ENCODE data around the gene PTGIS.

Gene PTGIS

DNA sequence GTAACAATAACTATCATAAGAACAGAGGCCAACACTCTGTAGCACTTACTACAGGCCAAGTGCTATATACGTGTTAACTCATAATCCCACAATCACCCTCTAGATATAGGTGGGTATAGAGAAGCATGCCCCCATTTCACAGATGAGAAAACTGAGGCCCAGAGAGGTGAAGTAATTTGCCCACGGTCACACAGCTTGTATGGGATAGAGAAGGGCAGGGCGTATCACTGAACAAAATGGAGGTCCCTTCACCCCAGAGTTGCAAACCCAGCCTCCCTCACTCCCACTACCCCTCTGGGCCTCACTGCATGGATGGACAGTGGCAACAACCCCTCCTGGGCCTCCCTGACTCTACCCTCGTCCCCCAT, 31.8 kb upstream of the PTGIS start:
- WGBS: 77% methylated on average over 4 of the region's 4 CpGs
- peaks cover 19% of the 10 kb centered on the region for H3K4me1 ChIP-seq (ENCODE audit: control insufficient read depth, insufficient read depth, low read depth, low read length)

DNA sequence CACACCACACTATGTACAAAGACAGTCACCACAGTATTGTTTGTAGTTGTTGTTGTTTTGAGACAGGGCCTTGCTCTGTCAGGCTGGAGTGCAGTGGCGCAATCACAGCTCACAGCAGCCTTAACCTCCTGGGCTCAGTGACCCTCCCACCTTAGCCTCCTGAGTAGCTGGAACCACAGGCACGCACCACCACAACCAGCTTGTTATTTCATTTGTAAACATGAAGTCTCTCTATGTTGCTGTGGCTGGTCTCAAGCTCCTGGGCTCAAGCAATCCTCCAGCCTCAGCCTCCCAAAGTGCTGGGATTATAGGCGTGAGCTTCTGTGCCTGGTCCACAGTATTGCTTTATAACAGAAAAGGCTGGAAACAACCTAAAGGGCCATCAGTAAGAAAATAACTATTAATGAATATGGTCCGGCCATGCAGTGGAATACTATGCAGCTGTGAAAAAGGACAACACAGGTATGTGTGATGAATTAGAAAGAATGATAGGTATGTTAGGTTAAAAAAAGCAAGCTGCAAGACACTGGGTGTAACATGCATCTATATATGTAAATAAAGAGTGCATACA, 30.0 kb upstream of the PTGIS start:
- H2BK15ac ChIP-seq (ENCODE audit: low read depth, poor library complexity, severe bottlenecking): no peak overlapping the region
- H4K8ac ChIP-seq (ENCODE audit: low read length): no peak overlapping the region
- H3K18ac ChIP-seq (ENCODE audit: low read depth in 1 of 2, low read length in 2 of 2): no peak overlapping the region
- H3K27ac ChIP-seq (ENCODE audit: low read length, poor library complexity, severe bottlenecking): no peak overlapping the region
- peak overlapping the region in 1 of 2 experiments; percentile 14 for H3K23ac ChIP-seq (ENCODE audit: low read length in 2 of 2)
- H2BK5ac ChIP-seq (ENCODE audit: low read depth, low read length, poor library complexity, severe bottlenecking): no peak overlapping the region
- H2BK120ac ChIP-seq (ENCODE audit: low read depth, low read length): no peak overlapping the region
- H2BK12ac ChIP-seq (ENCODE audit: low read length in 2 of 2): no peak overlapping the region
- H3K27me3 ChIP-seq (ENCODE audit: control insufficient read depth in 1 of 2, insufficient read depth in 1 of 2, low read length in 2 of 2): no peaks in the 10 kb centered on the region
- no peak overlapping the region for H4K91ac ChIP-seq (ENCODE audit: low read length)
- H3K4me3 ChIP-seq (ENCODE audit: insufficient read depth in 1 of 2, low read depth in 1 of 2, low read length in 2 of 2): no peak overlapping the region
- H3K79me1 ChIP-seq (replicated peaks; ENCODE audit: low read length, poor library complexity, severe bottlenecking): no peaks in the 10 kb centered on the region
- H3K4me2 ChIP-seq (ENCODE audit: low read length, poor library complexity, severe bottlenecking): no peak overlapping the region
- H3K9ac ChIP-seq (ENCODE audit: low read length): no peak overlapping the region
- H2AFZ ChIP-seq (ENCODE audit: low read depth, low read length): no peak overlapping the region
- no peak overlapping the region for H2AK5ac ChIP-seq (ENCODE audit: low read length, severe bottlenecking)
- H3K36me3 ChIP-seq (ENCODE audit: control insufficient read depth in 1 of 2, insufficient read depth in 2 of 2, low read depth in 1 of 2, low read length in 2 of 2): no peaks in the 10 kb centered on the region
- H3K4ac ChIP-seq (ENCODE audit: low read depth in 1 of 2, low read length in 2 of 2): no peak overlapping the region
- H3K14ac ChIP-seq (ENCODE audit: low read length in 2 of 2): no peak overlapping the region
- 89% methylated on average over 3 of the region's 4 CpGs for WGBS
- no peaks in the 10 kb centered on the region for H3K9me3 ChIP-seq (ENCODE audit: control insufficient read depth, low read length)
- DNase-seq: no peak
- H3K4me1 ChIP-seq (ENCODE audit: control insufficient read depth, insufficient read depth, low read depth, low read length): peaks cover 28% of the 10 kb centered on the region

More for the DNA sequence above, 31.8 kb upstream of the PTGIS start:
- Histone ChIP-seq H2BK120ac (ENCODE audit: low read depth, low read length) (no peak overlapping the region), H3K14ac (ENCODE audit: low read length in 2 of 2) (no peak overlapping the region), H3K36me3 (ENCODE audit: control insufficient read depth in 1 of 2, insufficient read depth in 2 of 2, low read depth in 1 of 2, low read length in 2 of 2) (no peaks in the 10 kb centered on the region), H3K9ac (ENCODE audit: low read length) (no peak overlapping the region), H4K8ac (ENCODE audit: low read length) (no peak overlapping the region), H3K4ac (ENCODE audit: low read depth in 1 of 2, low read length in 2 of 2) (no peak overlapping the region), H3K9me3 (ENCODE audit: control insufficient read depth, low read length) (no peaks in the 10 kb centered on the region), H2BK5ac (ENCODE audit: low read depth, low read length, poor library complexity, severe bottlenecking) (no peak overlapping the region), H3K4me2 (ENCODE audit: low read length, poor library complexity, severe bottlenecking) (no peak overlapping the region), H2BK15ac (ENCODE audit: low read depth, poor library complexity, severe bottlenecking) (no peak overlapping the region), H3K79me1 (replicated peaks; ENCODE audit: low read length, poor library complexity, severe bottlenecking) (no peaks in the 10 kb centered on the region), H2AFZ (ENCODE audit: low read depth, low read length) (no peak overlapping the region), H3K27ac (ENCODE audit: low read length, poor library complexity, severe bottlenecking) (no peak overlapping the region), H2AK5ac (ENCODE audit: low read length, severe bottlenecking) (no peak overlapping the region), H3K4me3 (ENCODE audit: insufficient read depth in 1 of 2, low read depth in 1 of 2, low read length in 2 of 2) (no peak overlapping the region), H4K91ac (ENCODE audit: low read length) (no peak overlapping the region), H3K18ac (ENCODE audit: low read depth in 1 of 2, low read length in 2 of 2) (no peak overlapping the region), H2BK12ac (ENCODE audit: low read length in 2 of 2) (no peak overlapping the region), H3K23ac (ENCODE audit: low read length in 2 of 2) (no peak overlapping the region), H3K27me3 (ENCODE audit: control insufficient read depth in 1 of 2, insufficient read depth in 1 of 2, low read length in 2 of 2) (no peaks in the 10 kb centered on the region)
- no peak for DNase-seq

DNA sequence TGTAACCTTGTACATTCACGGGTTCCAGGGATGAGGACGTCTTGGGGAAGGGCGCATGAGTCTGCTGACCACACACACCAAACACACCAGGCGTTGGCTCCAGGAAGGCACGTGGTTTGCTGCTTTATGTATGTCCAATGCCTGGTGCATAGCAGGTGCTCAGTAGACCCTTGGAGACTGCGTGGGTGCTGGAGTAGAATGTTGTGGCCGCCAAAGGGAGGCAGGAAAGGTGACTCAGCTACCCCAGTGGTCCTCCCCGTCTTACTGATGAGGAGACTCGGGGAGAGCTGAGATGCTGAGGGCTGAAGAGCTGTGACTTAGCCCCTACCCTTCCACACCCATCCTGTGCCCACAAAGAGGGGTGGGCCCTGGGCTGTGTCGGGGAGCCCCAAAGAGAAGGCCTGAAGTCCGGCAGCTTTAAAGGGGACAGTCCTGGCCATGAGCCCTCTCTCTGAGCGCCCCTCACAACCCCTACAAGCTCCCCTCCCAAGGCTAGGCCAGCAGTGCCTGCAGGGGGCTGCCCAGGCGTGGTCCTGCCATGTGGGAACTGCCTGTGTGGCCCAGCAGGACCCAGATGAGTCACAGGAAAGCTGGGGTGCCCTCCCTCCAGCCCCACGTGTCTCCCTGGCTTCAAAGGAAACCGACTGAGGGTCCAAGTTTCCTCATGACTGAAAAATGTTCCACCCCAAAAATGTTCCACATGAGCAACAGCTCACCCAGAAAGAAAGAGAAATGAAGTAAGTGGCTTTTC, 28.0 kb upstream of the PTGIS start:
- H3K36me3 ChIP-seq (ENCODE audit: control insufficient read depth in 1 of 2, insufficient read depth in 2 of 2, low read depth in 1 of 2, low read length in 2 of 2): no peaks in the 10 kb centered on the region

GRCh38 chr20:49595346-49595745, 27.4 kb upstream of the PTGIS start:
- Histone ChIP-seq H3K4me3 (ENCODE audit: insufficient read depth in 1 of 2, low read depth in 1 of 2, low read length in 2 of 2) (no peak overlapping the region), H3K4ac (ENCODE audit: low read depth in 1 of 2, low read length in 2 of 2) (no peak overlapping the region), H3K14ac (ENCODE audit: low read length in 2 of 2) (no peak overlapping the region), H2AFZ (ENCODE audit: low read depth, low read length) (no peak overlapping the region), H3K18ac (ENCODE audit: low read depth in 1 of 2, low read length in 2 of 2) (no peak overlapping the region), H2BK120ac (ENCODE audit: low read depth, low read length) (no peak overlapping the region), H3K23ac (ENCODE audit: low read length in 2 of 2) (no peak overlapping the region), H3K9ac (ENCODE audit: low read length) (peak overlapping the region; percentile 85), H3K27ac (ENCODE audit: low read length, poor library complexity, severe bottlenecking) (peak overlapping the region; percentile 86), H3K27me3 (ENCODE audit: control insufficient read depth in 1 of 2, insufficient read depth in 1 of 2, low read length in 2 of 2) (no peaks in the 10 kb centered on the region), H3K79me1 (replicated peaks; ENCODE audit: low read length, poor library complexity, severe bottlenecking) (no peaks in the 10 kb centered on the region), H2BK12ac (ENCODE audit: low read length in 2 of 2) (no peak overlapping the region), H2BK5ac (ENCODE audit: low read depth, low read length, poor library complexity, severe bottlenecking) (no peak overlapping the region), H3K4me1 (ENCODE audit: control insufficient read depth, insufficient read depth, low read depth, low read length) (peaks cover 27% of the 10 kb centered on the region), H2AK5ac (ENCODE audit: low read length, severe bottlenecking) (peak overlapping the region; percentile 63), H4K8ac (ENCODE audit: low read length) (no peak overlapping the region), H3K9me3 (ENCODE audit: control insufficient read depth, low read length) (no peaks in the 10 kb centered on the region), H2BK15ac (ENCODE audit: low read depth, poor library complexity, severe bottlenecking) (no peak overlapping the region), H4K91ac (ENCODE audit: low read length) (no peak overlapping the region), H3K4me2 (ENCODE audit: low read length, poor library complexity, severe bottlenecking) (no peak overlapping the region), H3K36me3 (ENCODE audit: control insufficient read depth in 1 of 2, insufficient read depth in 2 of 2, low read depth in 1 of 2, low read length in 2 of 2) (no peaks in the 10 kb centered on the region)
- 92% methylated on average over 10 of the region's 10 CpGs for WGBS
- no peak for DNase-seq

More for the DNA sequence above, 28.0 kb upstream of the PTGIS start:
- no peak overlapping the region for H4K8ac ChIP-seq (ENCODE audit: low read length)
- no peak for DNase-seq
- peaks cover 27% of the 10 kb centered on the region for H3K4me1 ChIP-seq (ENCODE audit: control insufficient read depth, insufficient read depth, low read depth, low read length)
- no peak overlapping the region for H3K4me3 ChIP-seq (ENCODE audit: insufficient read depth in 1 of 2, low read depth in 1 of 2, low read length in 2 of 2)
- peak overlapping the region; percentile 39 for H2BK5ac ChIP-seq (ENCODE audit: low read depth, low read length, poor library complexity, severe bottlenecking)
- H2BK12ac ChIP-seq (ENCODE audit: low read length in 2 of 2): no peak overlapping the region
- no peak overlapping the region for H4K91ac ChIP-seq (ENCODE audit: low read length)
- no peak overlapping the region for H3K18ac ChIP-seq (ENCODE audit: low read depth in 1 of 2, low read length in 2 of 2)
- H3K4ac ChIP-seq (ENCODE audit: low read depth in 1 of 2, low read length in 2 of 2): no peak overlapping the region
- no peak overlapping the region for H3K4me2 ChIP-seq (ENCODE audit: low read length, poor library complexity, severe bottlenecking)
- H3K23ac ChIP-seq (ENCODE audit: low read length in 2 of 2): no peak overlapping the region
- peak overlapping the region; percentile 30 for H2AK5ac ChIP-seq (ENCODE audit: low read length, severe bottlenecking)
- no peaks in the 10 kb centered on the region for H3K27me3 ChIP-seq (ENCODE audit: control insufficient read depth in 1 of 2, insufficient read depth in 1 of 2, low read length in 2 of 2)
- H3K14ac ChIP-seq (ENCODE audit: low read length in 2 of 2): no peak overlapping the region
- no peak overlapping the region for H2BK15ac ChIP-seq (ENCODE audit: low read depth, poor library complexity, severe bottlenecking)
- no peaks in the 10 kb centered on the region for H3K79me1 ChIP-seq (replicated peaks; ENCODE audit: low read length, poor library complexity, severe bottlenecking)
- H3K27ac ChIP-seq (ENCODE audit: low read length, poor library complexity, severe bottlenecking): peak overlapping the region; percentile 86
- peak overlapping the region; percentile 85 for H3K9ac ChIP-seq (ENCODE audit: low read length)
- no peak overlapping the region for H2AFZ ChIP-seq (ENCODE audit: low read depth, low read length)
- no peaks in the 10 kb centered on the region for H3K9me3 ChIP-seq (ENCODE audit: control insufficient read depth, low read length)
- 80% methylated on average over 14 of the region's 15 CpGs for WGBS
- H2BK120ac ChIP-seq (ENCODE audit: low read depth, low read length): no peak overlapping the region

Data from mesenchymal stem cell (in vitro differentiated cells and primary cell).